ENCODE results near the gene TEX36.

DNA sequence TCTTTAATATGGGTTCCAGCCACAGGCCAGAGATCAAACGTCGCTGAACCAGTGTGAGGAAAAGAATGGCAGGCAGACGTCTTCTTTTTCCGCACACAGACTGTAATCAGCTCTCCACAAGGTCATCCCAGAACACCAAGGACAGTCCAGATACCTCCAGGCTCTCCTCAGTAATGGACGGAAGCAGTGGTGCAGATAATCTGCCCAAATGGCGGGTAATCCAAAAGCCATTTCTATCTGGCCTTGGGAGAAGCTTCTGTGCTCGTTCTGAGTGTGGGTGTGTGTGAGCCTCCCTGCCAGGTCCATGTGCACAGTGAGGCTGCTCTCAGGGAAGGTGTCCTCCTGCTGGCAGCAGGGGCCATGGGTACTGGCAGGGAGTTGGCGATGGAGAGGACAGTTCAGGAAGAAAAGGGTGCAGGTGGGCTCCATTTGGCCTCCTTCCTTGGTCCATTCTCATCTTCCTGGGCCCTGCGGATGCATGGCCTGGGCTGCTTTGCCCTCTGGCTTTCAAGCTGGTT, 15.6 kb upstream of the TEX36 start:
- TF ChIP-seq BRD9 (IDR thresholded peaks at IDR 0.05; ENCODE audit: low read depth, partially characterized antibody) (no peak), SP2 (IDR thresholded peaks at IDR 0.05; ENCODE audit: extremely low read depth, low read depth, low read length, poor library complexity, severe bottlenecking) (no peak)
